GM20000 (cell line): ENCODE measurements around the gene LTB.

ENCODE experiments used
- DNase-seq: peaks from one replicate; pipeline ENCODE4 v3.0.0; 2012; ENCODE audit warnings: low spot score
- CTCF ChIP-seq: IDR thresholded peaks from 2 replicates; pipeline ENCODE4 v1.5.1; 2012; ENCODE audit warnings: mild to moderate bottlenecking, control low read depth; ENCODE audit errors: extremely low read depth, missing control alignments

The LTB gene

GRCh38 chr6:31582230-31582643 is at the start of gene LTB:
Gene LTB (minus strand): TSS chr6:31582424. CDS start chr6:31582417, 7 bp downstream.
- TF ChIP-seq CTCF = no peak
- DNase-seq = peak; percentile 12

GRCh38 chr6:31631681-31632278 is 49.6 kb upstream of the LTB start:
- no peak for TF ChIP-seq CTCF
- DNase-seq = no peak

- DNase-seq = no peak
- TF ChIP-seq CTCF = no peak
These were observed 49.0 kb upstream of the LTB start for GRCh38 chr6:31631209-31631608.

GRCh38 chr6:31630177-31630934 is 48.1 kb upstream of the LTB start:
- TF ChIP-seq CTCF = no peak
- no peak for DNase-seq

- no peak for TF ChIP-seq CTCF
- DNase-seq = no peak
These were observed 46.8 kb upstream of the LTB start for GRCh38 chr6:31629014-31629413.

GRCh38 chr6:31627690-31628287 is 45.6 kb upstream of the LTB start:
- no peak for TF ChIP-seq CTCF
- no peak for DNase-seq

GRCh38 chr6:31626952-31627351 is 44.7 kb upstream of the LTB start:
- no peak for TF ChIP-seq CTCF
- DNase-seq = no peak
